Breast epithelium (tissue), 4 donors: ENCODE results near the gene ATP6V1A. TPM values are rescaled to one million over a fixed set of nuclear protein-coding genes. Genes with fewer than 3 reads are reported as not detected.

Experiments used
- DNase-seq, 2 donors: peaks; one replicate each; pipeline ENCODE4 v3.0.0-alpha.2; 2019; ENCODE audit warnings: low spot score in 2 of 2
- H3K27ac ChIP-seq, 2 donors: fragments of 200-600 bp; sonication (generic) in 1 of 2; one replicate each; pipeline ENCODE4 v1.5.1; 2016 to 2019; ENCODE audit warnings: mild to moderate bottlenecking in 1 of 2
- H3K27me3 ChIP-seq, 2 donors: fragments of 200-600 bp; sonication (generic) in 1 of 2; one replicate each; pipeline versions ENCODE4 v1.5.1 to v1.6.0; 2017 to 2019; ENCODE audit warnings: control low read depth in 1 of 2, mild to moderate bottlenecking in 1 of 2
- H3K36me3 ChIP-seq: fragments of 200-600 bp; one replicate; pipeline ENCODE4 v1.5.1; 2019
- H3K4me1 ChIP-seq, 2 donors: fragments of 200-600 bp; sonication (generic); one replicate each; pipeline ENCODE4 v1.5.1; 2016 to 2019; ENCODE audit warnings: control low read depth in 1 of 2
- H3K4me3 ChIP-seq, 3 donors: fragments of 200-600 bp; sonication (generic); 1 replicate in 2 of 3; 2 replicates in 1 of 3; pipeline ENCODE4 v1.5.1; 2016 to 2019; ENCODE audit warnings: mild to moderate bottlenecking in 3 of 3, moderate library complexity in 2 of 3
- H3K9me3 ChIP-seq, 2 donors: fragments of 200-600 bp; sonication (generic) in 1 of 2; one replicate each; pipeline ENCODE4 v1.5.1; 2016 to 2019; ENCODE audit warnings: control low read depth in 1 of 2
- CTCF ChIP-seq, 3 donors: fragments of 450-650 bp; IDR thresholded peaks; one replicate each; pipeline ENCODE4 v1.5.1; 2016 to 2017; ENCODE audit warnings: antibody characterized with exemption in 3 of 3, mild to moderate bottlenecking in 3 of 3, moderate library complexity in 3 of 3
- POLR2A ChIP-seq: fragments of 450-650 bp; IDR thresholded peaks from one replicate; pipeline ENCODE4 v1.6.1; 2016; ENCODE audit warnings: antibody characterized with exemption, mild to moderate bottlenecking, moderate library complexity
- POLR2AphosphoS5 ChIP-seq, 3 donors: sonication (generic); formaldehyde crosslinking; IDR thresholded peaks; one replicate each; pipeline ENCODE4 v1.6.1; 2017; ENCODE audit warnings: antibody characterized with exemption in 3 of 3
- intact Hi-C: fragments of 100-400 bp; cut with DNase I; formaldehyde crosslinking; loops from one replicate; pipeline ENCODE4 v1.15.1; 2023; ENCODE audit warnings: low total_unique reads
- total RNA-seq, 3 donors: library from RNA; depleted of rRNA; stranded (reverse); fragments of >200 nt; gene quantifications; one replicate each; pipeline ENCODE4 v1.1.0, GENCODE V29; 2016

Gene ATP6V1A
- total RNA-seq, 3 donors from 2014 or later, result 44.6 to 68.5 (median 48.6) TPM

GRCh38 chr3:113719758-113720157 lies 27.1 kb upstream of the ATP6V1A start:
- Histone ChIP-seq H3K9me3 (no peaks in the 10 kb centered on the region), H3K4me1 (no peaks in the 10 kb centered on the region), H3K27ac (no peak overlapping the region), H3K27me3 (no peaks in the 10 kb centered on the region), H3K4me3 (no peak overlapping the region), H3K36me3 (peaks cover 6% of the 10 kb centered on the region)
- intact Hi-C loops, result no loop called here
- no peak for DNase-seq
- TF ChIP-seq CTCF (IDR thresholded peaks at IDR 0.05) (no peak), POLR2A (no peak), POLR2AphosphoS5 (IDR thresholded peaks at IDR 0.05) (no peak)

DNA sequence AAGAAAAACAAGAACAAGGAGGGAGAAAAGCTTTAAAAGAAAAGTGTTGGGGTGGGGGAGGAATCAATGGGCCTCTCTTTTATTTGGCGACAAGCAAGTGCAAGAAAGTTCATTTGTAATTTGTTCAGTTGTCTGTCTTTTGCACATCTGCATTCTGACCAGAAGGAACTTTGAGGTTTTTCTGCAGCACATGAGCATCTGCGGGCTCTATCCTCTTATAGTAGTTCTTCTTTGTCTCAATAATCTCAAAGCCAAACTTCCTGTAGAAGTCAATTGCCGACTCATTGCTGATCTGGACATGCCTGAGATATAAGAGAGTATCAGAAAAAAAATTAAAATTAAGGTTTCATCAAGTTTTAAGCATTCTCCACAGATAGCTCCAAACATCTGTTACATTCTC lies 25.2 kb upstream of the ATP6V1A start:
- Histone ChIP-seq H3K9me3 (no peaks in the 10 kb centered on the region), H3K27me3 (no peaks in the 10 kb centered on the region), H3K4me1 (no peaks in the 10 kb centered on the region), H3K4me3 (no peak overlapping the region), H3K27ac (no peak overlapping the region), H3K36me3 (peaks cover 6% of the 10 kb centered on the region)
- intact Hi-C loops, result no loop called here
- TF ChIP-seq POLR2A (no peak), CTCF (IDR thresholded peaks at IDR 0.05) (no peak), POLR2AphosphoS5 (IDR thresholded peaks at IDR 0.05) (no peak)
- no peak for DNase-seq

- no peak for TF ChIP-seq POLR2A
- no peak for TF ChIP-seq POLR2AphosphoS5 (IDR thresholded peaks at IDR 0.05)
- no peak for TF ChIP-seq CTCF (IDR thresholded peaks at IDR 0.05)
- Histone ChIP-seq H3K4me1 (no peaks in the 10 kb centered on the region), H3K36me3 (no peaks in the 10 kb centered on the region), H3K27ac (no peak overlapping the region), H3K9me3 (no peaks in the 10 kb centered on the region), H3K4me3 (no peak overlapping the region), H3K27me3 (no peaks in the 10 kb centered on the region)
- intact Hi-C loops, result no loop called here
- DNase-seq, result no peak
These were observed 18.2 kb upstream of the ATP6V1A start for GRCh38 chr3:113728661-113729060.

DNA sequence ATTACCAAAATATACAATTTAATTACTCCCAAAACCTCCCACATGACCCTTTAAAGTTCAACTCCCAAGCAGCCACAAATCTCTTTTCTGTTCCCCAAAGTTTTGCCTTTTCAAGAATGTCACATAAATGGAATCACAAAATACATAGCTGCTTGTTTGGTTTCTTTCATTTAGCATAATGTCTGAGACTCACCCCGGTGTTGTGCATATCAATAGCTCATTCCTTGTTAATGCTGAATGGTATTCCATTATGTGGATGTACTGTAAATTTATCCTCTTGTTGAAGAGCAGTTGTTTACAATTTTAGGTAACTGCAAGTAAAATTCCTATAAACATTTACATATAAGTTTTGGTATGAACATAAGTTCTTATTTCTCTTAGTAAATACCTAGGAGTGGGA lies 16.3 kb upstream of the ATP6V1A start:
- H3K36me3 ChIP-seq, result no peaks in the 10 kb centered on the region
- no peak overlapping the region for H3K27ac ChIP-seq
- DNase-seq, result no peak
- no peaks in the 10 kb centered on the region for H3K27me3 ChIP-seq
- intact Hi-C loops, result no loop called here
- no peaks in the 10 kb centered on the region for H3K4me1 ChIP-seq
- H3K9me3 ChIP-seq, result no peaks in the 10 kb centered on the region
- TF ChIP-seq CTCF (IDR thresholded peaks at IDR 0.05) (no peak), POLR2AphosphoS5 (IDR thresholded peaks at IDR 0.05) (no peak), POLR2A (no peak)
- no peak overlapping the region for H3K4me3 ChIP-seq

- Histone ChIP-seq H3K36me3 (no peaks in the 10 kb centered on the region), H3K9me3 (no peaks in the 10 kb centered on the region), H3K27ac (no peak overlapping the region), H3K27me3 (no peaks in the 10 kb centered on the region), H3K4me1 (no peaks in the 10 kb centered on the region), H3K4me3 (no peak overlapping the region)
- TF ChIP-seq POLR2A, result no peak
- TF ChIP-seq POLR2AphosphoS5 (IDR thresholded peaks at IDR 0.05), result no peak
- no peak for TF ChIP-seq CTCF (IDR thresholded peaks at IDR 0.05)
- intact Hi-C loops, result no loop called here
- no peak for DNase-seq
These were observed 15.1 kb upstream of the ATP6V1A start for GRCh38 chr3:113731694-113732093.
